OCI-M1 (cell line): ENCODE measurements around the gene DAND5.

Experiments
- DNase-seq: peaks from one replicate; lab custom pipeline; 2025; lab: John Stamatoyannopoulos, UW

DAND5 gene

GRCh38 chr19:12994701-12995595 is 25.6 kb downstream of the DAND5 start, which contains the start of gene NFIX:
Gene NFIX (plus strand): TSS chr19:12995475. CDS start chr19:12995838, 363 bp downstream.
- DNase-seq: peak; percentile 60

GRCh38 chr19:12995596-12996405 is 26.4 kb downstream of the DAND5 start:
- peak; percentile 18 for DNase-seq

- peak; percentile 41 for DNase-seq
These were observed 27.2 kb downstream of the DAND5 start for GRCh38 chr19:12996406-12997094.

GRCh38 chr19:12997179-12997966 is 28.0 kb downstream of the DAND5 start:
- no peak for DNase-seq

GRCh38 chr19:12997967-12998940 is 28.9 kb downstream of the DAND5 start:
- no peak for DNase-seq

- no peak for DNase-seq
These were observed 31.8 kb downstream of the DAND5 start for GRCh38 chr19:13001166-13001501.

GRCh38 chr19:13001502-13002165 is 32.3 kb downstream of the DAND5 start:
- no peak for DNase-seq

GRCh38 chr19:13002166-13002898 is 33.0 kb downstream of the DAND5 start:
- DNase-seq: no peak

- no peak for DNase-seq
These were observed 33.7 kb downstream of the DAND5 start for GRCh38 chr19:13003081-13003480.

- no peak for DNase-seq
These were observed 34.9 kb downstream of the DAND5 start for GRCh38 chr19:13004273-13004672.

GRCh38 chr19:13005253-13005652 is 35.9 kb downstream of the DAND5 start:
- DNase-seq: no peak

- no peak for DNase-seq
These were observed 36.5 kb downstream of the DAND5 start for GRCh38 chr19:13005861-13006370.

- DNase-seq: no peak
These were observed 37.3 kb downstream of the DAND5 start for GRCh38 chr19:13006431-13007281.

- no peak for DNase-seq
These were observed 38.1 kb downstream of the DAND5 start for GRCh38 chr19:13007292-13008045.

- DNase-seq: no peak
These were observed 39.8 kb downstream of the DAND5 start for GRCh38 chr19:13008926-13009787.
